ENCODE results near the gene PLCH2.
A peak's percentile ranks its signal among the peaks of the same experiment; 100 is the strongest.

The PLCH2 gene

GRCh38 chr1:2540816-2541492, 64.9 kb downstream of the PLCH2 start:
- Mint-ChIP-seq H3K27me3 (peaks cover 8% of the 10 kb centered on the region), H3K9me3 (no peaks in the 10 kb centered on the region), H3K27ac (ENCODE audit: low read depth) (no peak overlapping the region), H3K4me1 (no peaks in the 10 kb centered on the region), H3K36me3 (ENCODE audit: insufficient read depth) (no peaks in the 10 kb centered on the region), H3K4me3 (no peak overlapping the region)
- no peak for ATAC-seq (replicated peaks; ENCODE audit: extremely low read depth, poor library complexity, severe bottlenecking)
- DNase-seq (ENCODE audit: low spot score in 2 of 2): no peak

DNA sequence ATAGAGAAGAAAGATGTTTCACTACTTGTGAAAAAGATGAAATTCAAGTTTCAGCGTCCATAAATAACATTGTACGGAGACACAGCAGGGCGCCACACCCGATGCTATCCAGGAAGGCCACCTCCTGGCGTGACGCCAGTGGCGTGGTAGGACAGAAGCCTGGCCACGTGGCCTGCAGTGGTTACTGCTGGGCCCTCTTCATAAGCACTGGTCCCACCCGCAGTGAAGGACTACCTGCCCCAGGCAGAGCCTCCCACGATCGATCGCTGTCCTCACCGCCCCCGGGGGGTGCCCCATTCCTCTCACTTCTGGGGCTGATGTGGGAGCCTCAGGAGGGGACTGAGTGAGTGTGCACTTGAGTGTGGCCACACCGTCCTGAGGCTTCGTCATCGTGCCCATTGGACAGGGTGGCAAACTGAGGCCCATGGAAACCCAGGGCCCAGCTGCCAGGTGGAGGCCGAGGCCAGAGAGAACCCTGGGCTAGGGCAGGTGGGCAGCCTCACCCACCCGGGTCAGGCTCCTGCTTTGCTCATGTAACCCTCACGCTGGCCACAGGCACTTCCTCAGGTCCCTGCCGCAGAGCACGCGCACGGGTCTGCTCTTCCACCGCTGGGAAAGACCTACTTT, 65.6 kb downstream of the PLCH2 start:
- no peak overlapping the region for H3K4me3 Mint-ChIP-seq
- H3K9me3 Mint-ChIP-seq: no peaks in the 10 kb centered on the region
- ATAC-seq (replicated peaks; ENCODE audit: extremely low read depth, poor library complexity, severe bottlenecking) (no peak), DNase-seq (ENCODE audit: low spot score in 2 of 2) (no peak)
- H3K4me1 Mint-ChIP-seq: peaks cover 2% of the 10 kb centered on the region
- no peak overlapping the region for H3K27ac Mint-ChIP-seq (ENCODE audit: low read depth)
- H3K27me3 Mint-ChIP-seq: no peaks in the 10 kb centered on the region
- peaks cover 5% of the 10 kb centered on the region for H3K36me3 Mint-ChIP-seq (ENCODE audit: insufficient read depth)

GRCh38 chr1:2542246-2542915, 66.3 kb downstream of the PLCH2 start:
- Mint-ChIP-seq H3K27me3 (no peaks in the 10 kb centered on the region), H3K4me1 (peaks cover 6% of the 10 kb centered on the region), H3K9me3 (no peaks in the 10 kb centered on the region), H3K36me3 (ENCODE audit: insufficient read depth) (peaks cover 7% of the 10 kb centered on the region), H3K4me3 (no peak overlapping the region), H3K27ac (ENCODE audit: low read depth) (no peak overlapping the region)
- no peak for ATAC-seq (replicated peaks; ENCODE audit: extremely low read depth, poor library complexity, severe bottlenecking)
- no peak for DNase-seq (ENCODE audit: low spot score in 2 of 2)

GRCh38 chr1:2543543-2544092, 67.5 kb downstream of the PLCH2 start:
- H3K36me3 Mint-ChIP-seq (ENCODE audit: insufficient read depth): peaks cover 17% of the 10 kb centered on the region
- no peaks in the 10 kb centered on the region for H3K27me3 Mint-ChIP-seq
- peak in 1 of 2 donors; percentile 39 for DNase-seq (ENCODE audit: low spot score in 2 of 2)
- no peak overlapping the region for H3K27ac Mint-ChIP-seq (ENCODE audit: low read depth)
- H3K9me3 Mint-ChIP-seq: no peaks in the 10 kb centered on the region
- no peak for ATAC-seq (replicated peaks; ENCODE audit: extremely low read depth, poor library complexity, severe bottlenecking)
- H3K4me1 Mint-ChIP-seq: peaks cover 6% of the 10 kb centered on the region
- H3K4me3 Mint-ChIP-seq: no peak overlapping the region

GRCh38 chr1:2544093-2544874, 68.2 kb downstream of the PLCH2 start:
- H3K4me1 Mint-ChIP-seq: peaks cover 6% of the 10 kb centered on the region
- H3K27ac Mint-ChIP-seq (ENCODE audit: low read depth): no peak overlapping the region
- no peaks in the 10 kb centered on the region for H3K9me3 Mint-ChIP-seq
- H3K27me3 Mint-ChIP-seq: no peaks in the 10 kb centered on the region
- no peak overlapping the region for H3K4me3 Mint-ChIP-seq
- DNase-seq (ENCODE audit: low spot score in 2 of 2): no peak
- ATAC-seq (replicated peaks; ENCODE audit: extremely low read depth, poor library complexity, severe bottlenecking): no peak
- H3K36me3 Mint-ChIP-seq (ENCODE audit: insufficient read depth): peaks cover 22% of the 10 kb centered on the region

GRCh38 chr1:2544875-2545640, 69.0 kb downstream of the PLCH2 start:
- Mint-ChIP-seq H3K36me3 (ENCODE audit: insufficient read depth) (peaks cover 24% of the 10 kb centered on the region), H3K4me1 (peaks cover 6% of the 10 kb centered on the region), H3K9me3 (no peaks in the 10 kb centered on the region), H3K27ac (ENCODE audit: low read depth) (peak overlapping the region; percentile 94), H3K4me3 (no peak overlapping the region), H3K27me3 (no peaks in the 10 kb centered on the region)
- DNase-seq (ENCODE audit: low spot score in 2 of 2): no peak
- no peak for ATAC-seq (replicated peaks; ENCODE audit: extremely low read depth, poor library complexity, severe bottlenecking)

DNA sequence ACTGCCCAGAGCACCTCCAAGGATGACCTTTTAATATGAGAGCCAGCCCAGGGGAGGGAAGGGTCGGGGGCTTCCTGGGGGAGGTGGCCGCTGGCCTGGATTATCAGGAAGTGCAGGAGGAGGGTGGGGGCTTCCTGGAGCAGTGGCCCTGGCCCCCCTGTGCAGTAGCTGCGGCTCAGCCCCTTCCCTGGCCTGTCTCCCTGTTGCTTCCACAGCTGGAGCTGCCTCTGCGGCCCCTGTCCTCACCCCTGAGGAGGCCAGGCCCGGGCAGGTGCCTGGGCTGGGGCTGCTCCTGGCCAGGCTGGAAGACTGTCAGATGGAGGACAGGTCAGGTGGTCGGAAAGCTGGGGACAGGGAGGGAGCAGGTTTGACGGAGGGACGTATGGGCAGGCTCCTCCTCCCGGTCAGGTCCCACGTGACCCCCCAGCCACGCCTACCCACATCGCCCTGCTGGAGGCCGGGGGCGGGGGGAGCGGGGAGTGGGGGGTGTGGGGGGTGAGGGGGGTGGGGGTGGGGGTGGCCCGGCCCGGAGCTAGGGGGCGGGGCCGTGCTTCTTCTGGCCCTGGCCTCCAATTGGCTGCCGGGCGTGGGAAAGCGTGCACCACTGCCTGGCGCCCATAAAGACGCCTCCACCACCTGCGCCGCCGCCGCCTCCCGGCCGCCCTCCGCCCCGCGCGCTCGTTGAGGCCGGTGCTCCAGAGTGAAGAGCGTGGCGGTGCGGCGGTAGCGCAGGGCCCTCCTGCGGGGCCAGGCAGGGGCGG, 69.8 kb downstream of the PLCH2 start:
- Mint-ChIP-seq H3K9me3 (no peaks in the 10 kb centered on the region), H3K4me1 (peaks cover 6% of the 10 kb centered on the region), H3K36me3 (ENCODE audit: insufficient read depth) (peaks cover 24% of the 10 kb centered on the region), H3K27ac (ENCODE audit: low read depth) (peak overlapping the region; percentile 94), H3K4me3 (peak overlapping the region; percentile 90), H3K27me3 (no peaks in the 10 kb centered on the region)
- DNase-seq (ENCODE audit: low spot score in 2 of 2) (peak; percentile 71 to 85), ATAC-seq (replicated peaks; ENCODE audit: extremely low read depth, poor library complexity, severe bottlenecking) (peak; percentile 50)

DNA sequence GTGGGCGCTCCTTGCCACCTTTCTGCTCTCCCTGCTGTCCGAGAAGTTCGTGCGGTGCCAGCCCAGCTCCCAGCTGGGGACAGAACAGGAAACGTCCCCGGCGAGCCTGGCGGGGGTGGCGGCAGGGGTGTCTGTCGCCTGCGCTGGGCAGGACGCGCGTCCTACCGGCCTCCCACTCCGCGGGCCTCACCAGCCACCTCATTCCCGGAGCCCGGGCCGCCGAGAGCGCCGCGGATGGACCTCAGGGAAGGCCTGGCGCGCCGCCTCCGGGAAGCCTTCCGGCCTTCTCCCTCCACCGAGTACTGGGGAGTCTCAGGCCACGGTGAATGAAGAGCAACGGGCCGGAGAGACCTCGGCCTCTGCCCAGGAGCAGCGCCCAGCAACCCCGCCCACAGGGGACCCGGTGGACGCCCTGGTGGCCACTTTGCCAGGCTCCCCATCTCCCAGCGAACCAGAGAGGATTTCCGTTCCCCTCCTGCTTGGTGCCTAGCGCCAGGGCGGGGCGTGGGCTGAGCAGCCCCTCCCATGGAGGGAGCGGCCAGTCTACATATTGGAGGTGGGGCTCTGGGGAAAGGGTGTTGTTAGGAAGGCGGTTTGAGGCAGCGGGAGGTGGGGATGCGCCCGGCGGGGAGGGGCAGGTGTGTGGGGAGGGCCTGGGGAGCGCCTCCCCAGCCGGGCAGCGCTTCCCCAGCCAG, 70.6 kb downstream of the PLCH2 start:
- Mint-ChIP-seq H3K36me3 (ENCODE audit: insufficient read depth) (peaks cover 24% of the 10 kb centered on the region), H3K9me3 (no peaks in the 10 kb centered on the region), H3K27me3 (no peaks in the 10 kb centered on the region), H3K4me1 (peaks cover 6% of the 10 kb centered on the region), H3K4me3 (peak overlapping the region; percentile 90), H3K27ac (ENCODE audit: low read depth) (peak overlapping the region; percentile 94)
- DNase-seq (ENCODE audit: low spot score in 2 of 2): peak; percentile 60 to 83
- peak; percentile 50 for ATAC-seq (replicated peaks; ENCODE audit: extremely low read depth, poor library complexity, severe bottlenecking)

DNA sequence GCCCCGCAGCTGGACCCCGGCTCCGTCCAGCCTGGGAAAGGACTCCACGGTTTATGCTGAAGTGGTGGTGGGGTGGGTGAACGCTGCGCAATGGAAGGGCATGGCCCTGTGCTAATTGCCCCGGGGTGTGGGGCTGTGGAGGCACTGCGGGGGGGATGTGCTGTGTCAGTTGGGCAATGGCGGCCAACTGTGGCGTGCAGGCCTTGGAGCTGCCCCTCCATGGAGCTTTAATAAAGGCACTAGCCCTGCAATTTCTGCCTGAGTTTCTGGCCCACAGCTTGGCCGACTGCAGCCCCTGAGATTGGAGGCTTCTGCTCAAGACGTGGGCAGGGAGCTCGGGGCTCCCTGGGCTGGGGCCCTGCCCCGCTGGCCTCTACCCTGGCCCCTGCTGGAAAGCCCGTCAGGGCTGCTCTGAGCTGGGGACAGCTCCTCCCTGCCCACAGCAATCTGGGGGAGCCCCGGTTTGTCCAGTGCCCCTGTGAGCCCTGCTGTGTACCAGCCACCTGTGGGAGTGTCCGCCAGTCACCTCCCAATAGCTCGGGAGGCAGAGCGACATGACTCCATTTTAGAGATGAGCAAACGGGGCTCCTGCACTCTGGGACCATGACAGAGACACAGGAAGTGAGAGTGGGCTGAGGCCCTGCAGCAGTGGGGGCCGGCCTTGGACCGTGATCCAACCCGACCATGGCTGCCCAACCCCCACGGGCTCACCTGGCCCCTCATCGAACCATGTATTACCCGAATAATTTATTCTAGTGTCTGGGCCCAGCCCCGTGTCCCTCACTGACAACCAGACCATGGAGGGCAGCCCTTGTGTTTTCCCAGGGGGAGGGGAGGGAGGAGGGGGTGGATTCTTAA, 71.3 kb downstream of the PLCH2 start:
- peak; percentile 46 to 47 for DNase-seq (ENCODE audit: low spot score in 2 of 2)
- peak; percentile 16 for ATAC-seq (replicated peaks; ENCODE audit: extremely low read depth, poor library complexity, severe bottlenecking)
- Mint-ChIP-seq H3K27ac (ENCODE audit: low read depth) (peak overlapping the region; percentile 94), H3K4me3 (peak overlapping the region; percentile 90), H3K4me1 (peaks cover 6% of the 10 kb centered on the region), H3K27me3 (no peaks in the 10 kb centered on the region), H3K36me3 (ENCODE audit: insufficient read depth) (peaks cover 24% of the 10 kb centered on the region), H3K9me3 (no peaks in the 10 kb centered on the region)

DNA sequence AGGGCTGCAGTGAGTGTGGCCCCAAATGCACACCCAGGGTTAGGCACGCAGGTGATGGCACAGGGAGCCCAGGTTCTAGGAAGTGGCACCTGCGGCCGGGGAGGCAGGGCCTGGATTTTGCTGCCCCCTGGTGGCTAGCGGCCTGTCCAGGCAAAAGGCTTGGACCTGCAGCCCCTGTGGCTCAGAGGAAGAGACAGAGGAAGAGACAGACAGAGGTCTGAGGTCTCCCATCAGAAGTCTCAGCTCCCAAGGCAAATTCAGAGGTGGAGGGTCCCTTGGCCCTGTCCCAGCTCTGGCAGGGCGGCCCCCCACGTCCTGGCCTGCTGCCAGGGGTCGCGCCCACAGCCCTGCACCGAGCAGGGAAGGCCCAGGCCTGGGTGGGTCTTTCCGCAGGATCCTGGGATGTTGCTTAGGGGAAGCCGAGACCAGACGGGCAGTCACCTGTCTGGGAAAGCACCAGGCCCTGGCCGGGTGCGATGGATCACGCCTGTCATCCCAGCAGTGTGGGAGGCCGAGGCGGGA, 72.0 kb downstream of the PLCH2 start:
- peaks cover 24% of the 10 kb centered on the region for H3K36me3 Mint-ChIP-seq (ENCODE audit: insufficient read depth)
- H3K27me3 Mint-ChIP-seq: no peaks in the 10 kb centered on the region
- peak; percentile 72 to 77 for DNase-seq (ENCODE audit: low spot score in 2 of 2)
- peak overlapping the region; percentile 90 for H3K4me3 Mint-ChIP-seq
- peaks cover 6% of the 10 kb centered on the region for H3K4me1 Mint-ChIP-seq
- peak overlapping the region; percentile 94 for H3K27ac Mint-ChIP-seq (ENCODE audit: low read depth)
- peak; percentile 24 for ATAC-seq (replicated peaks; ENCODE audit: extremely low read depth, poor library complexity, severe bottlenecking)
- no peaks in the 10 kb centered on the region for H3K9me3 Mint-ChIP-seq
